Panc1 (cell line): ENCODE data around the gene MYO7B.

Experiments
- CTCF ChIP-seq: fragments of 450-650 bp; IDR thresholded peaks from 2 replicates; pipeline ENCODE4 v1.5.1; 2017; ENCODE audit warnings: mild to moderate bottlenecking
- POLR2AphosphoS5 ChIP-seq: IDR thresholded peaks from 2 replicates; pipeline ENCODE4 v1.6.1; 2012; ENCODE audit warnings: mild to moderate bottlenecking, low read depth, low read length, moderate library complexity
- SIN3A ChIP-seq: IDR thresholded peaks from 2 replicates; pipeline ENCODE4 v1.6.1; 2012; ENCODE audit warnings: low read depth, mild to moderate bottlenecking, low read length, moderate library complexity, borderline replicate concordance; ENCODE audit not compliant: insufficient read depth

GRCh38 chr2:127559454-127559853, 24.0 kb downstream of the MYO7B start:
- TF ChIP-seq CTCF (no peak), POLR2AphosphoS5 (no peak), SIN3A (no peak)
